ENCODE data around the gene PRLR.
"Not testable (repeated sequence)": the region's sequence is repeated elsewhere in the genome, so short reads cannot be mapped to it uniquely, and the experiment has no call there.

PRLR gene

GRCh38 chr5:35230038-35230611 is at the start of gene PRLR:
Gene PRLR (minus strand): TSS chr5:35230487. CDS start chr5:35089620, 140,867 bp downstream.
- H3K4me1 Mint-ChIP-seq (ENCODE audit: low read depth) = peaks cover 4% of the 10 kb centered on the region
- H3K4me3 Mint-ChIP-seq = no peak within 1 kb of the TSS
- no peak within 1 kb of the TSS for H3K27ac Mint-ChIP-seq
- no peaks in the 10 kb centered on the region for H3K9me3 Mint-ChIP-seq
- H3K36me3 Mint-ChIP-seq (ENCODE audit: low read depth) = no peaks in the 10 kb centered on the region
- peaks cover 57% of the 10 kb centered on the region for H3K27me3 Mint-ChIP-seq (ENCODE audit: low read depth)

- Mint-ChIP-seq H3K36me3 (ENCODE audit: low read depth) (no peaks in the 10 kb centered on the region), H3K27ac (no peak overlapping the region), H3K9me3 (no peaks in the 10 kb centered on the region), H3K27me3 (ENCODE audit: low read depth) (no peaks in the 10 kb centered on the region), H3K4me3 (no peak overlapping the region), H3K4me1 (ENCODE audit: low read depth) (no peaks in the 10 kb centered on the region)
Observed at GRCh38 chr5:35274839-35275509, 44.7 kb upstream of the PRLR start.

- H3K27me3 Mint-ChIP-seq (ENCODE audit: low read depth) = no peaks in the 10 kb centered on the region
- H3K9me3 Mint-ChIP-seq = no peaks in the 10 kb centered on the region
- H3K36me3 Mint-ChIP-seq (ENCODE audit: low read depth) = no peaks in the 10 kb centered on the region
- H3K4me1 Mint-ChIP-seq (ENCODE audit: low read depth) = no peaks in the 10 kb centered on the region
- no peak overlapping the region for H3K27ac Mint-ChIP-seq
- H3K4me3 Mint-ChIP-seq = no peak overlapping the region
Observed at GRCh38 chr5:35269006-35269405, 38.7 kb upstream of the PRLR start.

GRCh38 chr5:35266276-35266675 is 36.0 kb upstream of the PRLR start:
- H3K36me3 Mint-ChIP-seq (ENCODE audit: low read depth) = no peaks in the 10 kb centered on the region
- no peak overlapping the region for H3K4me3 Mint-ChIP-seq
- no peaks in the 10 kb centered on the region for H3K9me3 Mint-ChIP-seq
- no peaks in the 10 kb centered on the region for H3K4me1 Mint-ChIP-seq (ENCODE audit: low read depth)
- H3K27me3 Mint-ChIP-seq (ENCODE audit: low read depth) = no peaks in the 10 kb centered on the region
- no peak overlapping the region for H3K27ac Mint-ChIP-seq

- Mint-ChIP-seq H3K36me3 (ENCODE audit: low read depth) (no peaks in the 10 kb centered on the region), H3K4me1 (ENCODE audit: low read depth) (no peaks in the 10 kb centered on the region), H3K27ac (no peak overlapping the region), H3K9me3 (no peaks in the 10 kb centered on the region), H3K4me3 (no peak overlapping the region), H3K27me3 (ENCODE audit: low read depth) (no peaks in the 10 kb centered on the region)
Observed at GRCh38 chr5:35264509-35264908, 34.2 kb upstream of the PRLR start.

- no peaks in the 10 kb centered on the region for H3K36me3 Mint-ChIP-seq (ENCODE audit: low read depth)
- H3K4me3 Mint-ChIP-seq = no peak overlapping the region
- H3K4me1 Mint-ChIP-seq (ENCODE audit: low read depth) = no peaks in the 10 kb centered on the region
- H3K9me3 Mint-ChIP-seq = no peaks in the 10 kb centered on the region
- no peak overlapping the region for H3K27ac Mint-ChIP-seq
- no peaks in the 10 kb centered on the region for H3K27me3 Mint-ChIP-seq (ENCODE audit: low read depth)
Observed at GRCh38 chr5:35263266-35263877, 33.1 kb upstream of the PRLR start.

- Mint-ChIP-seq H3K36me3 (ENCODE audit: low read depth) (no peaks in the 10 kb centered on the region), H3K4me1 (ENCODE audit: low read depth) (no peaks in the 10 kb centered on the region), H3K27me3 (ENCODE audit: low read depth) (no peaks in the 10 kb centered on the region), H3K27ac (no peak overlapping the region), H3K4me3 (no peak overlapping the region), H3K9me3 (peaks cover 15% of the 10 kb centered on the region)
Observed at GRCh38 chr5:35253582-35253981, 23.3 kb upstream of the PRLR start.

GRCh38 chr5:35252963-35253362 is 22.7 kb upstream of the PRLR start:
- Mint-ChIP-seq H3K27me3 (ENCODE audit: low read depth) (no peaks in the 10 kb centered on the region), H3K4me3 (no peak overlapping the region), H3K9me3 (peaks cover 15% of the 10 kb centered on the region), H3K4me1 (ENCODE audit: low read depth) (no peaks in the 10 kb centered on the region), H3K27ac (no peak overlapping the region), H3K36me3 (ENCODE audit: low read depth) (no peaks in the 10 kb centered on the region)

GRCh38 chr5:35248843-35249780 is 18.8 kb upstream of the PRLR start:
- Mint-ChIP-seq H3K36me3 (ENCODE audit: low read depth) (no peaks in the 10 kb centered on the region), H3K4me3 (no peak overlapping the region), H3K4me1 (ENCODE audit: low read depth) (no peaks in the 10 kb centered on the region), H3K27ac (no peak overlapping the region), H3K27me3 (ENCODE audit: low read depth) (no peaks in the 10 kb centered on the region), H3K9me3 (peaks cover 10% of the 10 kb centered on the region)

GRCh38 chr5:35247648-35248034 is 17.4 kb upstream of the PRLR start:
- no peaks in the 10 kb centered on the region for H3K36me3 Mint-ChIP-seq (ENCODE audit: low read depth)
- H3K4me3 Mint-ChIP-seq = no peak overlapping the region
- H3K9me3 Mint-ChIP-seq = no peaks in the 10 kb centered on the region
- no peak overlapping the region for H3K27ac Mint-ChIP-seq
- no peaks in the 10 kb centered on the region for H3K4me1 Mint-ChIP-seq (ENCODE audit: low read depth)
- no peaks in the 10 kb centered on the region for H3K27me3 Mint-ChIP-seq (ENCODE audit: low read depth)

DNA sequence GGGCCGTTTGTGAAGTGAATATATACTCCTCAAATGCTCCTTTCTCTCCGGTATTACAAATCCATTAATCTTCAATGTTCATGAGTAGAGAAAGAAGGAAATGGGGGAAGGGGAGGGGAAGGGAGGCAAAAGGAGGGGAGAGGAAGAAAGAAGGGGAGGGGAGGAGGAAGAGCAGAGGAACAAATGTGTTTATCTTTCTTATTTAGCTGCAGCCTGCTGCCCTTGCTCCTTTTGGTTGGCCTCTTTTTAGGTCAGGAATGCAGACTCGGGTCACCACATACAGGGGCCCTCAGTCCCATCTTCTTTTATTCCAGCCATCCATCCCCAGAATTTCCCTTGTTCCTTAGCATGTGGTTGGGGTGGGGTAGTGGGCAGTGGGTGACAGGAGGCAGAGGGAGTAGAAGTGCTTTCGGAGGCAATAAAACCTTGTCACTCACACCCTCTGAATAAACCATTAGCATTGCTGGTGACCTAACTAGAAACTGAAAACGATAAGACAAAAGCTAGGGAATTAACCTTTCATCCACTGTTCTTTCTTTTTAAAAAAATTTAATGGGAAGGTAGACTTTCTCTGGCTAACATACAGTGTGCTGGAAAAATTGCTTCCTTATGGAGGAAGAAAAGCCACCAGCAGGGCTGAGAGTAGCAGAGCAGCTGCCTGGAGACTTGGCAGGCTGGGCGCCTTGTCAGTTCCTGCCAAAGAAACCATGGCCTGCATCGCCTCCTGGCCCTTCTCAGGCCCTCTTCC is 16.8 kb upstream of the PRLR start:
- H3K36me3 Mint-ChIP-seq (ENCODE audit: low read depth) = no peaks in the 10 kb centered on the region
- H3K4me3 Mint-ChIP-seq = no peak overlapping the region
- no peaks in the 10 kb centered on the region for H3K27me3 Mint-ChIP-seq (ENCODE audit: low read depth)
- H3K4me1 Mint-ChIP-seq (ENCODE audit: low read depth) = no peaks in the 10 kb centered on the region
- H3K27ac Mint-ChIP-seq = no peak overlapping the region
- H3K9me3 Mint-ChIP-seq = no peaks in the 10 kb centered on the region

DNA sequence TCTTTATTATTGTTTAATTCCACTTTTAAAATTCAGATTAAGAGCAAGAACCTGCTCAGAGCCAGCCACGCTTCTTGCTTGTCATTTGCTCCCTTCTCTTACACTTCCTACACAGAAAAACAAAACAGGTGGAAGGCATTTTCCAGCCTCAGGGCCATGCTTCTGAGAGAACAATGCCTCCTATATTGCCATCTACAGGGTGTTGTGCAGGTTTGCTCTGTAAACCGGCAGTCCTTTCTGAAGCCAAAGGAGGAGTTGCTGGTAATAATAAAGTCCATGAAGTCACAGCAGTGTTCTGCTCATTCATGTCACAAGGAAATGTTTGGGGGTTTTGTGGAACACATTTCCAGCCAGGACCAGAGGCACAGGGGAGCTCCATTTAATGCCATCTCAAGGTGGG is 16.1 kb upstream of the PRLR start:
- no peaks in the 10 kb centered on the region for H3K27me3 Mint-ChIP-seq (ENCODE audit: low read depth)
- H3K27ac Mint-ChIP-seq = no peak overlapping the region
- H3K36me3 Mint-ChIP-seq (ENCODE audit: low read depth) = no peaks in the 10 kb centered on the region
- no peak overlapping the region for H3K4me3 Mint-ChIP-seq
- no peaks in the 10 kb centered on the region for H3K4me1 Mint-ChIP-seq (ENCODE audit: low read depth)
- no peaks in the 10 kb centered on the region for H3K9me3 Mint-ChIP-seq

- not testable (repeated sequence) for H3K9me3 Mint-ChIP-seq; H3K4me3 Mint-ChIP-seq; H3K4me1 Mint-ChIP-seq (ENCODE audit: low read depth); H3K27me3 Mint-ChIP-seq (ENCODE audit: low read depth); H3K36me3 Mint-ChIP-seq (ENCODE audit: low read depth); H3K27ac Mint-ChIP-seq
Observed at GRCh38 chr5:35245371-35245770, 15.1 kb upstream of the PRLR start.

GRCh38 chr5:35244171-35244570 is 13.9 kb upstream of the PRLR start:
- Mint-ChIP-seq H3K9me3 (no peaks in the 10 kb centered on the region), H3K4me3 (no peak overlapping the region), H3K4me1 (ENCODE audit: low read depth) (no peaks in the 10 kb centered on the region), H3K27ac (no peak overlapping the region), H3K27me3 (ENCODE audit: low read depth) (no peaks in the 10 kb centered on the region), H3K36me3 (ENCODE audit: low read depth) (no peaks in the 10 kb centered on the region)
